ENCODE results near the gene PIAS4. TPM values are rescaled to one million over a fixed set of nuclear protein-coding genes. Genes with fewer than 3 reads are reported as not detected.
A peak's percentile ranks its signal among the peaks of the same experiment; 100 is the strongest.

PIAS4 gene
- polyA plus RNA-seq, 3 donors from 2014 or later: 6.1 to 8.5 (median 7.3) TPM

GRCh38 chr19:4051175-4052101 is 43.9 kb downstream of the PIAS4 start:
- Mint-ChIP-seq H3K9me3 (no peaks in the 10 kb centered on the region), H3K4me3 (peak overlapping the region in 2 of 5 donors; percentile 27 to 64), H3K4me1 (peaks cover 47 to 51% of the 10 kb centered on the region in 2 donors), H3K27me3 (ENCODE audit: low read depth in 3 of 3) (peaks cover 14 to 19% (median 16%) of the 10 kb centered on the region in 3 donors), H3K27ac (peak overlapping the region; percentile 82 to 90 (median 86)), H3K36me3 (peaks cover 20 to 31% (median 20%) of the 10 kb centered on the region in 3 donors)
- no peak for DNase-seq

- Mint-ChIP-seq H3K4me1 (peaks cover 49 to 51% of the 10 kb centered on the region in 2 donors), H3K27ac (peak overlapping the region; percentile 39 to 88 (median 68)), H3K36me3 (peaks cover 19 to 29% (median 20%) of the 10 kb centered on the region in 3 donors), H3K27me3 (ENCODE audit: low read depth in 3 of 3) (peaks cover 18 to 20% (median 20%) of the 10 kb centered on the region in 3 donors), H3K9me3 (no peaks in the 10 kb centered on the region), H3K4me3 (peak overlapping the region in 3 of 5 donors; percentile 6 to 60 (median 58))
- DNase-seq: no peak
Observed at GRCh38 chr19:4052114-4052992, 44.8 kb downstream of the PIAS4 start.

- H3K4me3 Mint-ChIP-seq: peak overlapping the region; percentile 10 to 60 (median 25)
- H3K4me1 Mint-ChIP-seq: peaks cover 56 to 57% of the 10 kb centered on the region in 2 donors
- H3K27me3 Mint-ChIP-seq (ENCODE audit: low read depth in 3 of 3): peaks cover 22 to 25% (median 24%) of the 10 kb centered on the region in 3 donors
- peak overlapping the region; percentile 28 to 87 (median 78) for H3K27ac Mint-ChIP-seq
- H3K9me3 Mint-ChIP-seq: no peaks in the 10 kb centered on the region
- peaks cover 19 to 29% (median 20%) of the 10 kb centered on the region in 3 donors for H3K36me3 Mint-ChIP-seq
- no peak for DNase-seq
Observed at GRCh38 chr19:4052993-4053422, 45.5 kb downstream of the PIAS4 start.

GRCh38 chr19:4053423-4054324 is 46.1 kb downstream of the PIAS4 start:
- peak overlapping the region; percentile 28 to 87 (median 78) for H3K27ac Mint-ChIP-seq
- H3K9me3 Mint-ChIP-seq: no peaks in the 10 kb centered on the region
- H3K27me3 Mint-ChIP-seq (ENCODE audit: low read depth in 3 of 3): peaks cover 24 to 28% (median 27%) of the 10 kb centered on the region in 3 donors
- DNase-seq: no peak
- H3K4me1 Mint-ChIP-seq: peaks cover 57 to 59% of the 10 kb centered on the region in 2 donors
- H3K4me3 Mint-ChIP-seq: peak overlapping the region; percentile 10 to 60 (median 42)
- peaks cover 19 to 29% (median 20%) of the 10 kb centered on the region in 3 donors for H3K36me3 Mint-ChIP-seq

GRCh38 chr19:4054441-4055208 is 47.1 kb downstream of the PIAS4 start:
- DNase-seq: no peak
- Mint-ChIP-seq H3K27ac (no peak overlapping the region), H3K27me3 (ENCODE audit: low read depth in 3 of 3) (peaks cover 23 to 29% (median 27%) of the 10 kb centered on the region in 3 donors), H3K36me3 (peaks cover 19 to 28% (median 20%) of the 10 kb centered on the region in 3 donors), H3K4me1 (peaks cover 51 to 56% of the 10 kb centered on the region in 2 donors), H3K9me3 (no peaks in the 10 kb centered on the region), H3K4me3 (no peak overlapping the region)

- Mint-ChIP-seq H3K27ac (peak overlapping the region in 3 of 6 donors; percentile 28 to 90 (median 77)), H3K4me1 (peaks cover 47 to 53% of the 10 kb centered on the region in 2 donors), H3K36me3 (peaks cover 19 to 25% (median 20%) of the 10 kb centered on the region in 3 donors), H3K27me3 (ENCODE audit: low read depth in 3 of 3) (peaks cover 22 to 33% (median 28%) of the 10 kb centered on the region in 3 donors), H3K4me3 (no peak overlapping the region), H3K9me3 (no peaks in the 10 kb centered on the region)
- no peak for DNase-seq
Observed at GRCh38 chr19:4055209-4055552, 47.6 kb downstream of the PIAS4 start.

GRCh38 chr19:4057931-4058692 is 50.6 kb downstream of the PIAS4 start:
- H3K4me1 Mint-ChIP-seq: peaks cover 39 to 59% of the 10 kb centered on the region in 2 donors
- peak; percentile 58 to 70 (median 66) for DNase-seq
- H3K27ac Mint-ChIP-seq: peak overlapping the region; percentile 83 to 98 (median 93)
- H3K36me3 Mint-ChIP-seq: peaks cover 7 to 11% (median 7%) of the 10 kb centered on the region in 3 donors
- peaks cover 15 to 31% (median 28%) of the 10 kb centered on the region in 3 donors for H3K27me3 Mint-ChIP-seq (ENCODE audit: low read depth in 3 of 3)
- no peaks in the 10 kb centered on the region for H3K9me3 Mint-ChIP-seq
- peak overlapping the region; percentile 71 to 84 (median 74) for H3K4me3 Mint-ChIP-seq

- Mint-ChIP-seq H3K27me3 (ENCODE audit: low read depth in 3 of 3) (peaks cover 8 to 28% (median 23%) of the 10 kb centered on the region in 3 donors), H3K4me3 (peak overlapping the region in 4 of 5 donors; percentile 68 to 83 (median 81))
Observed at GRCh38 chr19:4058693-4059452, 51.3 kb downstream of the PIAS4 start.

GRCh38 chr19:4059453-4059871 is 51.9 kb downstream of the PIAS4 start:
- Mint-ChIP-seq H3K4me1 (peaks cover 38 to 62% of the 10 kb centered on the region in 2 donors), H3K36me3 (peaks cover 0 to 7% (median 0%) of the 10 kb centered on the region in 3 donors), H3K4me3 (peak overlapping the region in 4 of 5 donors; percentile 81 to 84 (median 82)), H3K9me3 (no peaks in the 10 kb centered on the region), H3K27me3 (ENCODE audit: low read depth in 3 of 3) (peaks cover 8 to 29% (median 23%) of the 10 kb centered on the region in 3 donors), H3K27ac (peak overlapping the region; percentile 80 to 90 (median 88))
- DNase-seq: no peak

More at GRCh38 chr19:4058693-4059452, 51.3 kb downstream of the PIAS4 start:
- no peak for DNase-seq
- Mint-ChIP-seq H3K36me3 (peaks cover 0 to 7% (median 0%) of the 10 kb centered on the region in 3 donors), H3K4me1 (peaks cover 36 to 61% of the 10 kb centered on the region in 2 donors), H3K9me3 (no peaks in the 10 kb centered on the region), H3K27ac (peak overlapping the region; percentile 74 to 90 (median 88))

- Mint-ChIP-seq H3K27ac (peak overlapping the region; percentile 87 to 93 (median 90)), H3K4me3 (peak overlapping the region; percentile 51 to 84 (median 81)), H3K36me3 (peaks cover 0 to 7% (median 0%) of the 10 kb centered on the region in 3 donors), H3K9me3 (no peaks in the 10 kb centered on the region), H3K4me1 (peaks cover 38 to 62% of the 10 kb centered on the region in 2 donors), H3K27me3 (ENCODE audit: low read depth in 3 of 3) (peaks cover 8 to 28% (median 23%) of the 10 kb centered on the region in 3 donors)
- peak; percentile 79 to 87 (median 81) for DNase-seq
Observed at GRCh38 chr19:4059891-4060620, 52.5 kb downstream of the PIAS4 start.

All from immature natural killer cell (primary cell).